Glutamatergic neuron (in vitro differentiated cells): ENCODE data around the gene SMOC2. TPM values are rescaled to one million over a fixed set of nuclear protein-coding genes. Genes with fewer than 3 reads are reported as not detected.
A peak's percentile ranks its signal among the peaks of the same experiment; 100 is the strongest.

Experiments used
- DNase-seq: peaks from one replicate; pipeline ENCODE4 v3.0.0; 2022
- H3K27ac Mint-ChIP-seq: one replicate; pipeline ENCODE4 v1.8.0; 2020; ENCODE audit warnings: mild to moderate bottlenecking, mixed read lengths, inconsistent platforms; ENCODE audit not compliant: unreplicated experiment
- H3K27me3 Mint-ChIP-seq: one replicate; pipeline ENCODE4 v1.8.0; 2020; ENCODE audit warnings: mild to moderate bottlenecking, moderate library complexity, mixed read lengths, inconsistent platforms; ENCODE audit not compliant: unreplicated experiment
- H3K36me3 Mint-ChIP-seq: one replicate; pipeline ENCODE4 v1.8.0; 2020; ENCODE audit warnings: mild to moderate bottlenecking, mixed read lengths, inconsistent platforms; ENCODE audit not compliant: unreplicated experiment
- H3K4me1 Mint-ChIP-seq: one replicate; pipeline ENCODE4 v1.8.0; 2020; ENCODE audit warnings: mild to moderate bottlenecking, low read depth, mixed read lengths, inconsistent platforms; ENCODE audit not compliant: unreplicated experiment
- H3K4me3 Mint-ChIP-seq: one replicate; pipeline ENCODE4 v1.8.0; 2020; ENCODE audit warnings: mild to moderate bottlenecking, mixed read lengths, inconsistent platforms; ENCODE audit not compliant: unreplicated experiment
- H3K9me3 Mint-ChIP-seq: one replicate; pipeline ENCODE4 v1.8.0; 2020; ENCODE audit warnings: mild to moderate bottlenecking, moderate library complexity, mixed read lengths, inconsistent platforms; ENCODE audit not compliant: unreplicated experiment
- CTCF ChIP-seq: fragments of 200-600 bp; sonication (generic); IDR thresholded peaks from one replicate; pipeline ENCODE4 v1.5.0; 2021; ENCODE audit not compliant: partially characterized antibody, unreplicated experiment
- total RNA-seq: library from RNA; stranded (reverse); fragmentation: NEBNext Ultra II Directional; extraction: Animal tissue kit (Norgen Biotek cat#: 25700); gene quantifications from one replicate; pipeline ENCODE4 v1.2.1, GENCODE V29; 2021; ENCODE audit not compliant: unreplicated experiment

SMOC2 gene
- total RNA-seq, 1 donor from 2014 or later: 0.44 TPM

DNA sequence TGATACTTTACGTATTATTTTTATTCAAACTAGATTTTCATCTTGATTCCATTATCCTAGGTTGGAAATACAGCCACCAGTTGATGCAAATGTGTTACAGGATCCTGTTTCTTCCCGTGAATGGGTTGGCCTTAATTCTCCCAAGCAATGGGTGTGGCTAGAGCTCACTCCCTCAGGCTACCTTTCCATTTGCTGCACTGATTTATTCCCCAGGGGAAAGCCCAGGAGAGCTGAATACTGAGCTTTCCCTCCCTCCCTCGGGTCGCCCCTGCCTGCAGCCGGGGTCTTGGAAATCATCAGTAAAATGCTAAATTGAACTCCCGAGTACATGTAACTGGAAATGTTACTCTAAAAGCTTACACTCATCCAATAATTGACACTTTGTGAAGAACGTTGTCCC is 9.9 kb downstream of the SMOC2 start:
- Mint-ChIP-seq H3K36me3 (no peaks in the 10 kb centered on the region), H3K27me3 (no peaks in the 10 kb centered on the region), H3K4me3 (peak overlapping the region; percentile 53), H3K4me1 (peaks cover 33% of the 10 kb centered on the region), H3K9me3 (peaks cover 2% of the 10 kb centered on the region), H3K27ac (no peak overlapping the region)
- no peak for TF ChIP-seq CTCF
- no peak for DNase-seq

- no peak for DNase-seq
- TF ChIP-seq CTCF: peak; percentile 25
- H3K27me3 Mint-ChIP-seq: no peaks in the 10 kb centered on the region
Observed at GRCh38 chr6:168451805-168452517, 11.0 kb downstream of the SMOC2 start.

DNA sequence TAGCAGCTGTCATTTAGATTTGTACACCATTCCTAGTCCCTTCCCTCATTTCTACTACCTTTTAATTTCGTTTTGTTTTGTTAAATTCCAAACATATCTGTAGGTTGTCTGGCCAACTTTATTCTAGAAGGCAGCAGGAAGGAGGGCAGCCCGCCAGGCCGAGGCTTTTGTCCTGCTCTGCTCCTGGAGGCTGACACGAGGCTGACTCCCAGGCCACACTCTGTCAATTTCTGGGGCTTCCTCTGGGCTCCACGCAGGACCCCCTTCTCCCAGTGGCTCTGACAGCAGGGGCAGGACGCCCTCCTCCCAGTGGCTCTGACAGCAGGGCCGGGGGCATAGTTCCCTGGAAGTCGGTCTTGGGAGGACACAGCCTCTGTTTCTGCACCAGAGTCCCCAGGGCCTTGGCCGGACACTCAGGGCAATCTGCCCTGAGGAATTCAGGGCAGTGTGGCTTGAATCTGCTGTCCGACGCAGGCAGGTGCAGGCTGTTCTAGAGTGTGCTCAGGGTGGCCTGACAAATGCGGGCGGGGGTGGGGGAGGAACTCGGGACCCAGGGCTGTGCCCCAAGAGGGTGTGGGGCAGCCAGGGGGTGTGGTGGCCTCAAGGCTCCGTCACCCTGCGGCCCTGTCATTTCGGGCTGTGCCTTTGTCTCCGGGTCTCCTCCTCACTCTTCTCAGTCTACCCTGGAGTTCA is 11.8 kb downstream of the SMOC2 start:
- peak; percentile 53 for DNase-seq

More at GRCh38 chr6:168451805-168452517, 11.0 kb downstream of the SMOC2 start:
- peaks cover 2% of the 10 kb centered on the region for H3K9me3 Mint-ChIP-seq
- H3K4me3 Mint-ChIP-seq: no peak overlapping the region
- H3K27ac Mint-ChIP-seq: no peak overlapping the region
- H3K36me3 Mint-ChIP-seq: no peaks in the 10 kb centered on the region
- peaks cover 33% of the 10 kb centered on the region for H3K4me1 Mint-ChIP-seq

DNA sequence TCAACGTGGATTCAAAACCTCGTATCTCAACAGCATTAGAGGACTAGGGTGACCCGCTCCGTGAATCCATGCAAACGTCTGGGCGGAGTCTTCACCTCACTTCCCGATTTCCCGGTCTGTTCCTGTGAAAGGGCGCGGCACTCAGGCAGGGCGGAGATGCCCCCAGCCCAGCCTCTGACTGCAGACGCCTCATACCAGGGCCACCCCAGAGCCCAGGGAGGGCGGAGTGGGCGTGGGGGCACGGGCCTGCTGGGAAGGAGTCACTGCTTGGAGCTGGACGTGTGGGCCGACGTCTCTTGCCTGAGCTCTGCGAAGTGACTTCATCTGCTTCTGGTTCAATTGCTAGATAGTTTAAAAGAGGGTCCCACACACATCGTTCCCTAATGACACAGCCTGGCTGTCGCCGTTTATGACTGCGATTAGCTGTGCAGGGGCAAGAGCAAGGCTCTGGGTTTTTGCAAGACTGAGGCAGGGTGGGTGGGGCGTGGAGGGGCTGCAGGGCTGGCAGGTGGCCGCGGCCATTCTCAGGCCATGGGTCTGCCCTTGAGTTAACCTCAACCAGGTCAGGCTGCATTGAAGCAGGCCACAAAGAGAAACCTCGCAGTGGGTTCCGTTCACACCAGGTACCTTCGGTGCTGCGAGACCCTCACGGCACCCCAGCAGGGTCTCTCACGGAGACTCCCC is 15.0 kb downstream of the SMOC2 start:
- no peak overlapping the region for H3K4me3 Mint-ChIP-seq
- no peak for DNase-seq
- H3K27me3 Mint-ChIP-seq: peaks cover 3% of the 10 kb centered on the region
- no peak for TF ChIP-seq CTCF
- peaks cover 22% of the 10 kb centered on the region for H3K4me1 Mint-ChIP-seq
- H3K9me3 Mint-ChIP-seq: no peaks in the 10 kb centered on the region
- H3K36me3 Mint-ChIP-seq: peaks cover 11% of the 10 kb centered on the region
- no peak overlapping the region for H3K27ac Mint-ChIP-seq

More for the DNA sequence above, 11.8 kb downstream of the SMOC2 start:
- Mint-ChIP-seq H3K36me3 (no peaks in the 10 kb centered on the region), H3K27me3 (no peaks in the 10 kb centered on the region), H3K4me1 (peaks cover 35% of the 10 kb centered on the region), H3K27ac (no peak overlapping the region), H3K9me3 (peaks cover 2% of the 10 kb centered on the region), H3K4me3 (no peak overlapping the region)
- TF ChIP-seq CTCF: no peak
